IMR-90 (cell line): Measurements from ENCODE around the gene UTY. TPM values are rescaled to one million over a fixed set of nuclear protein-coding genes. Genes with fewer than 3 reads are reported as not detected.

Experiments used
- ATAC-seq: fragments of 200-7000 bp; cut with Tn5 transposase; 2 replicates; pipeline ENCODE4 v1.9.1; 2020; ENCODE audit warnings: low read depth, mild to moderate bottlenecking, moderate library complexity
- BruUV-seq: library from RNA; stranded (reverse); fragments of 400-500 nt; replicated peaks from 2 replicates; lab custom pipeline; 2021; lab: Mats Ljungman, UMichigan
- CTCF ChIA-PET: fragments of 300-600 bp; formaldehyde crosslinking; extraction: SDS; loops from one replicate; lab custom pipeline; 2021; ENCODE audit warnings: antibody characterized with exemption; lab: Yijun Ruan, JAX
- POLR2A ChIA-PET: fragments of 300-600 bp; sonication (Branson Sonifier 250); formaldehyde crosslinking; loops from one replicate; lab custom pipeline; 2022; ENCODE audit warnings: antibody characterized with exemption; ENCODE audit not compliant: unreplicated experiment; lab: Charles Lee
- DNase-seq: peaks from one replicate; pipeline ENCODE4 v3.0.0; 2013
- H2AFZ ChIP-seq: replicated peaks from 2 replicates; pipeline ENCODE3; 2013; ENCODE audit warnings: low read length, mild to moderate bottlenecking; ENCODE audit not compliant: poor library complexity
- H2AK5ac ChIP-seq: 2 replicates; pipeline ENCODE4 v1.6.1; 2013; ENCODE audit warnings: low read depth, low read length, inconsistent platforms
- H2AK9ac ChIP-seq: replicated peaks from 2 replicates; pipeline ENCODE3; 2013; ENCODE audit warnings: mild to moderate bottlenecking, low read depth, low read length, moderate library complexity; ENCODE audit not compliant: poor library complexity
- H2BK120ac ChIP-seq: 2 replicates; pipeline ENCODE4 v1.6.1; 2013; ENCODE audit warnings: low read depth, low read length, inconsistent platforms
- H2BK15ac ChIP-seq: 3 replicates; pipeline ENCODE4 v1.6.1; 2013; ENCODE audit warnings: low read depth, low read length, inconsistent platforms
- H2BK20ac ChIP-seq: 2 replicates; pipeline ENCODE4 v1.6.1; 2013; ENCODE audit warnings: low read depth, mild to moderate bottlenecking, inconsistent platforms, low read length, moderate library complexity
- H2BK5ac ChIP-seq: 2 replicates; pipeline ENCODE4 v1.6.1; 2013; ENCODE audit warnings: mild to moderate bottlenecking, low read depth, low read length, inconsistent platforms; ENCODE audit not compliant: poor library complexity, severe bottlenecking
- H3K14ac ChIP-seq: replicated peaks from 2 replicates; pipeline ENCODE4 v1.6.1; 2013; ENCODE audit warnings: low read depth, low read length, inconsistent platforms
- H3K18ac ChIP-seq: 2 replicates; pipeline ENCODE4 v1.6.1; 2013; ENCODE audit warnings: low read depth, low read length, control low read depth
- H3K23ac ChIP-seq: 2 replicates; pipeline ENCODE4 v1.6.1; 2013; ENCODE audit warnings: low read depth, low read length, inconsistent platforms
- H3K27ac ChIP-seq: 2 replicates; pipeline ENCODE4 v1.5.1; 2013; ENCODE audit warnings: mild to moderate bottlenecking, control low read depth, low read length; ENCODE audit not compliant: insufficient read depth
- H3K27me3 ChIP-seq: 2 replicates; pipeline ENCODE4 v1.6.1; 2013; ENCODE audit warnings: low read length; ENCODE audit not compliant: control insufficient read depth, insufficient read depth
- H3K36me3 ChIP-seq: 2 replicates; pipeline ENCODE4 v1.6.1; 2013; ENCODE audit warnings: low read length, mixed read lengths; ENCODE audit not compliant: control insufficient read depth, insufficient read depth
- H3K4ac ChIP-seq: 2 replicates; pipeline ENCODE4 v1.6.1; 2013; ENCODE audit warnings: low read depth, low read length, inconsistent platforms
- H3K4me1 ChIP-seq: 2 replicates; pipeline ENCODE4 v1.6.1; 2013; ENCODE audit warnings: low read length, mixed read lengths; ENCODE audit not compliant: control insufficient read depth, insufficient read depth
- H3K4me2 ChIP-seq: 2 replicates; pipeline ENCODE4 v1.6.1; 2013; ENCODE audit warnings: low read depth, mild to moderate bottlenecking, control low read depth, low read length, moderate library complexity
- H3K4me3 ChIP-seq: 2 replicates; pipeline ENCODE4 v1.5.1; 2013; ENCODE audit warnings: low read depth, mild to moderate bottlenecking, control low read depth, low read length, moderate library complexity; ENCODE audit not compliant: insufficient read depth
- H3K56ac ChIP-seq: 2 replicates; pipeline ENCODE4 v1.6.1; 2013; ENCODE audit warnings: low read length, inconsistent platforms; ENCODE audit not compliant: insufficient read depth; ENCODE audit errors: extremely low read depth
- H3K79me1 ChIP-seq, 2 experiments: 2 replicates each; pipeline ENCODE4 v1.6.1; 2013; ENCODE audit warnings: low read length in 2 of 2, inconsistent platforms in 1 of 2, low read depth in 1 of 2
- H3K9ac ChIP-seq: 2 replicates; pipeline ENCODE4 v1.6.1; 2013; ENCODE audit warnings: low read depth, low read length, control low read depth
- H3K9me1 ChIP-seq: 2 replicates; pipeline ENCODE4 v1.6.1; 2013; ENCODE audit warnings: low read length, inconsistent platforms; ENCODE audit not compliant: insufficient read depth
- H3K9me3 ChIP-seq: 2 replicates; pipeline ENCODE4 v1.6.1; 2013; ENCODE audit warnings: low read length; ENCODE audit not compliant: control insufficient read depth, insufficient read depth
- H4K20me1 ChIP-seq: 2 replicates; pipeline ENCODE4 v1.6.1; 2013; ENCODE audit warnings: low read length, inconsistent platforms; ENCODE audit not compliant: insufficient read depth
- H4K5ac ChIP-seq: 2 replicates; pipeline ENCODE4 v1.6.1; 2013; ENCODE audit warnings: mild to moderate bottlenecking, low read depth, low read length, control low read depth
- H4K8ac ChIP-seq, 2 experiments: 2 replicates each; pipeline ENCODE4 v1.6.1; 2013; ENCODE audit warnings: low read depth in 2 of 2, low read length in 2 of 2, control low read depth in 1 of 2, inconsistent platforms in 1 of 2
- H4K91ac ChIP-seq: 2 replicates; pipeline ENCODE4 v1.6.1; 2013; ENCODE audit warnings: low read depth, low read length, inconsistent platforms; ENCODE audit not compliant: insufficient read depth
- RCOR1 ChIP-seq: IDR thresholded peaks from 2 replicates; pipeline ENCODE4 v1.6.1; 2012; ENCODE audit warnings: mild to moderate bottlenecking, low read length, improper control_type of control experiment; ENCODE audit not compliant: insufficient replicate concordance
- WGBS, 2 experiments: methylation state at CpG; one replicate each; pipeline versions ENCODE4 v1.1.5 to v1.1.7; 2013; ENCODE audit warnings: missing lambda C conversion rate in 2 of 2; ENCODE audit not compliant: insufficient read length in 1 of 2; ENCODE audit errors: extremely low coverage in 2 of 2; 5-methylcytosine and 5-hydroxymethylcytosine counted together
- dilution Hi-C: fragments of 300-500 bp; cut with HindIII; formaldehyde crosslinking; loops from one replicate; pipeline ENCODE4 v1.14.3; 2018; ENCODE audit warnings: low sequenced_read_pairs; ENCODE audit not compliant: unreplicated experiment
- in situ Hi-C: fragments of 300-500 bp; cut with MboI; formaldehyde crosslinking; loops from 3 replicates; pipeline ENCODE4 v1.14.3; 2019; ENCODE audit warnings: low sequenced_read_pairs, inconsistent platforms, mixed read lengths
- intact Hi-C: fragments of 100-400 bp; cut with micrococcal nuclease; formaldehyde crosslinking; loops from 2 replicates; pipeline ENCODE4 v1.10.0; 2022
- polyA plus RNA-seq, 3 experiments: library from polyadenylated mRNA; depleted of rRNA; stranded (reverse); fragments of >200 nt; gene quantifications; 2 replicates each; pipeline ENCODE4 v1.2.3, GENCODE V29; 2012; ENCODE audit warnings: low replicate concordance in 1 of 3
- total RNA-seq: library from RNA; depleted of rRNA; stranded (reverse); fragments of >200 nt; gene quantifications from 2 replicates; pipeline ENCODE4 v1.2.3, GENCODE V29; 2012
- TF ChIP-seq, protein P1 (sequence below): fragments of 150-350 bp; IDR thresholded peaks from 2 replicates; pipeline ENCODE4 v1.6.1; 2016; ENCODE audit warnings: low read depth, mild to moderate bottlenecking, low read length, moderate library complexity, borderline replicate concordance
- TF ChIP-seq, protein P2 (sequence below): conservative IDR thresholded peaks from 2 replicates; pipeline ENCODE4 v1.5.1; 2012; ENCODE audit warnings: mild to moderate bottlenecking, low read depth, low read length, improper control_type of control experiment

Gene UTY
- total and polyA plus RNA-seq, 2 of the 4 experiments (the other 2 are of a cell fraction), result not detected

DNA sequence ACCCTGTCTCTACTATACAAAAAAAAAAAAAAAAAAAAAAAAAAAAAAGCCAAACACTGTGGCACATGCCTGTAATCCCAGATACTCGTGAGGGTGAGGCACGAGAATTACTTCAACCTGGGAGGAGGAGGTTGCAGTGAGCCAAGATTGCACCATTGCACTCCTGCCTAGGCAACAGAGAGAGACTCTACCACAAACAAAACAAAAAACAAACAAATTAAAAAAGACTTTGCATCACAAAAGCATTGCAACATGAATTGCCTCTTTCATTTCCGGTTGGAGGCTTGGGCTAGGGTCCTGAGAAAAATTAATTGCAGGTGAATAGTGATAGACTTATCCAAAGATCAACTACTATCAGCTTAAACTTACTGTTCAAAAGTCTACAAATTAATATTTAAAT, 180.4 kb downstream of the UTY start:
- Histone ChIP-seq H3K56ac (no peak overlapping the region), H3K79me1 (no peaks in the 10 kb centered on the region), H3K27ac (no peak overlapping the region), H2AK9ac (no peak overlapping the region), H3K23ac (no peak overlapping the region), H3K4me3 (no peak overlapping the region), H3K9me1 (no peaks in the 10 kb centered on the region), H3K9me3 (no peaks in the 10 kb centered on the region), H2BK15ac (no peak overlapping the region), H3K9ac (no peak overlapping the region), H2AFZ (no peak overlapping the region), H3K14ac (no peak overlapping the region), H4K20me1 (no peaks in the 10 kb centered on the region), H3K18ac (no peak overlapping the region), H4K8ac (no peak overlapping the region), H3K27me3 (no peaks in the 10 kb centered on the region), H3K4me1 (no peaks in the 10 kb centered on the region), H2AK5ac (no peak overlapping the region), H2BK5ac (no peak overlapping the region), H3K4me2 (no peak overlapping the region), H4K5ac (no peak overlapping the region), H3K4ac (no peak overlapping the region), H3K36me3 (no peaks in the 10 kb centered on the region), H4K91ac (no peak overlapping the region), H2BK120ac (no peak overlapping the region), H2BK20ac (no peak overlapping the region)
- dilution Hi-C loops (no loop called here), in situ Hi-C loops (no loop called here), intact Hi-C loops (no loop called here)
- no TSS peak for BruUV-seq
- ATAC-seq (no peak), DNase-seq (no peak)
- TF ChIP-seq, protein P1, sequence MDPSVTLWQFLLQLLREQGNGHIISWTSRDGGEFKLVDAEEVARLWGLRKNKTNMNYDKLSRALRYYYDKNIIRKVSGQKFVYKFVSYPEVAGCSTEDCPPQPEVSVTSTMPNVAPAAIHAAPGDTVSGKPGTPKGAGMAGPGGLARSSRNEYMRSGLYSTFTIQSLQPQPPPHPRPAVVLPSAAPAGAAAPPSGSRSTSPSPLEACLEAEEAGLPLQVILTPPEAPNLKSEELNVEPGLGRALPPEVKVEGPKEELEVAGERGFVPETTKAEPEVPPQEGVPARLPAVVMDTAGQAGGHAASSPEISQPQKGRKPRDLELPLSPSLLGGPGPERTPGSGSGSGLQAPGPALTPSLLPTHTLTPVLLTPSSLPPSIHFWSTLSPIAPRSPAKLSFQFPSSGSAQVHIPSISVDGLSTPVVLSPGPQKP, result no peak
- no peak for TF ChIP-seq RCOR1
- TF ChIP-seq, protein P2, sequence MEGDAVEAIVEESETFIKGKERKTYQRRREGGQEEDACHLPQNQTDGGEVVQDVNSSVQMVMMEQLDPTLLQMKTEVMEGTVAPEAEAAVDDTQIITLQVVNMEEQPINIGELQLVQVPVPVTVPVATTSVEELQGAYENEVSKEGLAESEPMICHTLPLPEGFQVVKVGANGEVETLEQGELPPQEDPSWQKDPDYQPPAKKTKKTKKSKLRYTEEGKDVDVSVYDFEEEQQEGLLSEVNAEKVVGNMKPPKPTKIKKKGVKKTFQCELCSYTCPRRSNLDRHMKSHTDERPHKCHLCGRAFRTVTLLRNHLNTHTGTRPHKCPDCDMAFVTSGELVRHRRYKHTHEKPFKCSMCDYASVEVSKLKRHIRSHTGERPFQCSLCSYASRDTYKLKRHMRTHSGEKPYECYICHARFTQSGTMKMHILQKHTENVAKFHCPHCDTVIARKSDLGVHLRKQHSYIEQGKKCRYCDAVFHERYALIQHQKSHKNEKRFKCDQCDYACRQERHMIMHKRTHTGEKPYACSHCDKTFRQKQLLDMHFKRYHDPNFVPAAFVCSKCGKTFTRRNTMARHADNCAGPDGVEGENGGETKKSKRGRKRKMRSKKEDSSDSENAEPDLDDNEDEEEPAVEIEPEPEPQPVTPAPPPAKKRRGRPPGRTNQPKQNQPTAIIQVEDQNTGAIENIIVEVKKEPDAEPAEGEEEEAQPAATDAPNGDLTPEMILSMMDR, result no peak
- ChIA-PET POLR2A (no interaction called here), CTCF (no interaction called here)
- WGBS, 2 experiments, result no CpG with 5 or more reads among the region's 3 CpGs
